NCI-H2081 (cell line): ENCODE measurements around the gene SNRPN.
"Not testable (repeated sequence)": the region's sequence is repeated elsewhere in the genome, so short reads cannot be mapped to it uniquely, and the experiment has no call there.

Experiments used
- DNase-seq, 2 experiments: peaks; one replicate each; lab custom pipeline; 2025; lab: John Stamatoyannopoulos, UW

SNRPN gene

GRCh38 chr15:24971052-24971451 lies 16.3 kb downstream of the SNRPN start:
- DNase-seq = no peak

DNA sequence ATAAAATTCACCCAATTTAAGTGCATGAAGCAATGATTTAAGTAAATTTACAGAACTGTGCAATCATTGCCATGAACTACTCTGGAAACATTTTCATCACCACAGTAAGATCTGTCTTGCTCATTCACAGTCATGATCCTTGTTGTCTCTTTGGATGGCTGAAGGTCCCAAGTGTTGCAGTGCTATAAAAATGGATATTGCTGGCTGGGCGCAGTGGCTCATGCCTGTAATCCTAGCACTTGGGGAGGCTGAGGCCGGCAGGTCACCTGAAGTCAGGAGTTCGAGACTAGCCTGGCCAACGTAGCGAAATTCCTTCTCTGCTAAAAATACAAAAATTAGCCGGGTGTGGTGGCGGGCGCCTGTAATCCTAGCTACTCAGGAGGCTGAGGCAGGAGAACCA lies 17.0 kb downstream of the SNRPN start:
- DNase-seq = no peak

- not testable (repeated sequence) for DNase-seq
These were observed 17.9 kb downstream of the SNRPN start for GRCh38 chr15:24972707-24973106.

- no peak for DNase-seq
These were observed 22.1 kb downstream of the SNRPN start for GRCh38 chr15:24976932-24977331.

DNA sequence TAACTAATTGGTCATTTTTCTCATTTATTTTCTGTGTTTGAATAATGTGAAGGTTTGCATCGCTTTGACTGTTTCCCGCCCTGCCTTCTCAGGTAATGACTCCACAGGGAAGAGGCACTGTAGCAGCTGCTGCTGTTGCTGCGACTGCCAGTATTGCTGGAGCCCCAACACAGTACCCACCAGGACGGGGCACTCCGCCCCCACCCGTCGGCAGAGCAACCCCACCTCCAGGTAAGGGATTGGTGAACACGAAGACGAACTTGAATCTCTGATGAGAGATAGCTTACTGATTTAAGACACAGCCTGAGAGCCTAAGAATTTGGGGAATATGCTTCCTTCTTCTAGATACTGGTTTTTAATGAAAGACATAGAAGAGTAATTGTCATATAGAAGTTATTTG lies 22.9 kb downstream of the SNRPN start:
- no peak for DNase-seq

DNA sequence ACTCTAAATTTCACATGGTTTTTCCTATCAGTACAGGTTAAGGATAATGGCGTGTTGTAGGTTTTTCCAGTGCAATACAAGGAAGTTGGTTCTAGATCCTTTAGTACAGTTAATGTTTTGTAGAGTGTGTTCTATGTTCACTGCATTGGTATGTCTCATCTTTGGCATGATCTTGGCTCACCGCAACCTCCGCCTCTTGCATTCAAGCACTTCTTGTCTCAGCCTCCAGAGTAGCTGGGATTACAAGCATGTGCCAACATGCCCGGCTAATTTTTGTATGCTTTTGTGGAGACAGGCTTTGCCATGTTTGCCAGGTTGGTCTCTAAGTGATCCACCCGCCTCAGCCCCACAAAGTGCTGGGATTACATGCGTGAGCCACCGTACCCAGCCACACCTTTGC lies 30.4 kb downstream of the SNRPN start:
- DNase-seq = no peak

DNA sequence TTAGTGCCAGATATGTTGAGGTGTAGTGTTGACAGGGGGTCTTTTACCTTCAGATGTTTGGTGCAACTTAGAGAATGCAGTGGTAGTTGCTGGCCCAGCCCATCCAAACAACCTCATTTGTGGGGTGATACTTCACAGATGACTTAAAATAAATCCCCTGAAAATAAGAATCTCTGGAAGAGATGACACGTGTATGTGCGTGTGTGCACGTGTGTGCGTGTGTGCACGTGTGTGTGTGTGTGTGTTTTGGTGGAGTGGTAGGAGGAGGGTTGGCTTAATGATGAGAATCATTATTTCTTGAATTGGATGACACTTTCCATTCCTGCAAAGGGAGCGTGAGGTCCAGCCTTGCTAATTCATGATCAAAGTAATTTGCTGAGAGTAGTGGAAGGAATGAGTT lies 31.9 kb downstream of the SNRPN start:
- no peak for DNase-seq

- DNase-seq = no peak
These were observed 64.6 kb downstream of the SNRPN start for GRCh38 chr15:25019434-25019833.

DNA sequence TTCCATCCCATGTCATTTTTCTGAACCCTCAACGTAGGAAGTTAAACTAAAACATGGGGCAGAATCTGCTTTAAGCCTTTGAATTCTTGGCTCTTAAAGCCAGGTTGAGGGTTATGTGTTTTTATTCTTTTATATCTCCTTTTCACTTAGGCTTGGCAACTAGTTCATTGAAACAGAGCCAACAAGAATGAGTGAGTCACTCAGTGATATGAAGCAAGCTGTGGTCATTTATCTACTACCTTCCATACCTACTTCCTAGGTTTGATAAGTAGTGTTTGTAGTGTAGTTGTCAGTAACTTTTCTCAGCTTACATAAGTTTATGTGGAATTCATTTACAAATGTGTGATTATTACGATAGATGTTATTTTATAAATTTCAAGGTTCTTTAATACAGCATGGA lies 67.4 kb downstream of the SNRPN start:
- DNase-seq = no peak
